Vagina (tissue), 2 donors: ENCODE measurements around the gene NHSL2.

Source experiments
- POLR2A ChIP-seq, 2 donors: fragments of 450-650 bp; IDR thresholded peaks; one replicate each; pipeline ENCODE4 v1.6.1; 2017; ENCODE audit warnings: antibody characterized with exemption in 2 of 2, mild to moderate bottlenecking in 2 of 2, moderate library complexity in 2 of 2
- POLR2AphosphoS5 ChIP-seq, 2 donors: sonication (generic); formaldehyde crosslinking; IDR thresholded peaks; one replicate each; pipeline ENCODE4 v1.9.0; 2017; ENCODE audit warnings: antibody characterized with exemption in 2 of 2, mild to moderate bottlenecking in 2 of 2, low read depth in 1 of 2; ENCODE audit not compliant: insufficient read depth in 1 of 2
- TF ChIP-seq, protein P1 (sequence below), 3 experiments: fragments of 450-650 bp in 2 of 3; fragments of 200-600 bp in 1 of 3; sonication (generic) in 1 of 3; IDR thresholded peaks; one replicate each; pipeline ENCODE4 v1.5.1; 2017 to 2019; ENCODE audit warnings: antibody characterized with exemption in 3 of 3, mild to moderate bottlenecking in 2 of 3, moderate library complexity in 2 of 3

DNA sequence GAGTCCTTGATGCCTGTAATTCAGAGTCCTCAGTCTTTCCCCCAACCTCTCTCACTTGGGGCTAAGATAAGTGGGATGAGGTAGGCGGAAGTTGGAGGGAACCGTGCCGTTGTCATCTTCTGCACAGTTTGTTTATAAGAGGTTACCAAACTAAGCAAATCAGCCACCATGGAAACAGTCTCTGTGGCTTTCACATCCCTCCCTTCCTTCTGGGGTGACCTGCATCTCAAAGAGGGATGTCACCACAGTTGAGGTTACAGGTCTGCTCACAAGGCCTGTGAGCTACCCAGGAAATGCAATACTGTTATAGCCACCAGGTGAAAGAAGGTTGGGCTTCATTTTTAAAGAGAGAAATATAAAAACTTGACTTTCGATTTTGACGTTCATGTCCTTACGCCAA, 194.8 kb downstream of the NHSL2 start:
- TF ChIP-seq, protein P1, sequence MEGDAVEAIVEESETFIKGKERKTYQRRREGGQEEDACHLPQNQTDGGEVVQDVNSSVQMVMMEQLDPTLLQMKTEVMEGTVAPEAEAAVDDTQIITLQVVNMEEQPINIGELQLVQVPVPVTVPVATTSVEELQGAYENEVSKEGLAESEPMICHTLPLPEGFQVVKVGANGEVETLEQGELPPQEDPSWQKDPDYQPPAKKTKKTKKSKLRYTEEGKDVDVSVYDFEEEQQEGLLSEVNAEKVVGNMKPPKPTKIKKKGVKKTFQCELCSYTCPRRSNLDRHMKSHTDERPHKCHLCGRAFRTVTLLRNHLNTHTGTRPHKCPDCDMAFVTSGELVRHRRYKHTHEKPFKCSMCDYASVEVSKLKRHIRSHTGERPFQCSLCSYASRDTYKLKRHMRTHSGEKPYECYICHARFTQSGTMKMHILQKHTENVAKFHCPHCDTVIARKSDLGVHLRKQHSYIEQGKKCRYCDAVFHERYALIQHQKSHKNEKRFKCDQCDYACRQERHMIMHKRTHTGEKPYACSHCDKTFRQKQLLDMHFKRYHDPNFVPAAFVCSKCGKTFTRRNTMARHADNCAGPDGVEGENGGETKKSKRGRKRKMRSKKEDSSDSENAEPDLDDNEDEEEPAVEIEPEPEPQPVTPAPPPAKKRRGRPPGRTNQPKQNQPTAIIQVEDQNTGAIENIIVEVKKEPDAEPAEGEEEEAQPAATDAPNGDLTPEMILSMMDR (IDR thresholded peaks at IDR 0.05), result no peak
- TF ChIP-seq POLR2A (IDR thresholded peaks at IDR 0.05) (no peak), POLR2AphosphoS5 (IDR thresholded peaks at IDR 0.05; ENCODE audit: insufficient read depth in 1 of 2, low read depth in 1 of 2) (no peak)
